ENCODE results near the gene GIMAP1. TPM values are rescaled to one million over a fixed set of nuclear protein-coding genes. Genes with fewer than 3 reads are reported as not detected.

Gene GIMAP1
- total RNA-seq, 1 experiment from 2014 or later, result not detected

DNA sequence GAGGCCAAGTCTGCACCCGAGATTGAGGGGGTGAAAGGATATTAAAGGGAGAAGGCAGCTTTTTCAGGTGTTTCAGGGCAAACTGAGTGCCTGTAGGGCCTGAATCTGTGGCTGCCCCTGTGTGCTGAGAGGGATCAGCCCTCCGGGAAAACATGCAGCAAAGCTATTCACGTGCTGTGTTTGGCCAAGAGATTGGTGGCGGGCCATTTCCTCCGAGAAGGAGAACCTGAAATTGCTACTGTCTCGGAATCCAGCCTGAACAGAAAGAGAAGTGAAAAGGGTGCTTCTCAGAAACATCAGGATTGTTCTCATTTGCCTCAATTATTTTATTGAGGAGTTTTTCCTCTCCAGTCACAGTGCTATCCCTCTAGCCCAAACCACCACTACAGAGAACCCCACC, 36.8 kb downstream of the GIMAP1 start:
- ChIA-PET CTCF (interaction anchor here (0.8 to 1.8 kb wide), 2 partner anchors 61 to 304 kb away, joined by 3 to 7 read pairs; no protein-coding TSS in a partner anchor), POLR2A (no interaction called here)
- H3K27ac Mint-ChIP-seq, result no peak overlapping the region
- no peaks in the 10 kb centered on the region for H3K9me3 Mint-ChIP-seq
- DNase-seq (ENCODE audit: low spot score), result no peak
- TF ChIP-seq ZNF396 (CRISPR knock-in tag; IDR thresholded peaks at IDR 0.05; ENCODE audit: borderline replicate concordance) (no peak), MYBL2 (CRISPR knock-in tag; IDR thresholded peaks at IDR 0.05) (no peak), HMGA2 (CRISPR knock-in tag; IDR thresholded peaks at IDR 0.05) (no peak), TEAD4 (CRISPR knock-in tag; IDR thresholded peaks at IDR 0.05) (no peak), GRHL2 (CRISPR knock-in tag; IDR thresholded peaks at IDR 0.05; ENCODE audit: insufficient replicate concordance, severe bottlenecking) (no peak), MXD4 (CRISPR knock-in tag; IDR thresholded peaks at IDR 0.05; ENCODE audit: borderline replicate concordance) (no peak), NFYB (CRISPR knock-in tag; conservative IDR thresholded peaks at IDR 0.05; ENCODE audit: low read depth) (no peak), ESRRA (CRISPR knock-in tag; IDR thresholded peaks at IDR 0.05; ENCODE audit: borderline replicate concordance) (no peak), ETV6 (CRISPR knock-in tag; IDR thresholded peaks at IDR 0.05) (no peak), KAT7 (CRISPR knock-in tag; IDR thresholded peaks at IDR 0.05; ENCODE audit: borderline replicate concordance) (no peak)
- TF ChIP-seq, protein P1, sequence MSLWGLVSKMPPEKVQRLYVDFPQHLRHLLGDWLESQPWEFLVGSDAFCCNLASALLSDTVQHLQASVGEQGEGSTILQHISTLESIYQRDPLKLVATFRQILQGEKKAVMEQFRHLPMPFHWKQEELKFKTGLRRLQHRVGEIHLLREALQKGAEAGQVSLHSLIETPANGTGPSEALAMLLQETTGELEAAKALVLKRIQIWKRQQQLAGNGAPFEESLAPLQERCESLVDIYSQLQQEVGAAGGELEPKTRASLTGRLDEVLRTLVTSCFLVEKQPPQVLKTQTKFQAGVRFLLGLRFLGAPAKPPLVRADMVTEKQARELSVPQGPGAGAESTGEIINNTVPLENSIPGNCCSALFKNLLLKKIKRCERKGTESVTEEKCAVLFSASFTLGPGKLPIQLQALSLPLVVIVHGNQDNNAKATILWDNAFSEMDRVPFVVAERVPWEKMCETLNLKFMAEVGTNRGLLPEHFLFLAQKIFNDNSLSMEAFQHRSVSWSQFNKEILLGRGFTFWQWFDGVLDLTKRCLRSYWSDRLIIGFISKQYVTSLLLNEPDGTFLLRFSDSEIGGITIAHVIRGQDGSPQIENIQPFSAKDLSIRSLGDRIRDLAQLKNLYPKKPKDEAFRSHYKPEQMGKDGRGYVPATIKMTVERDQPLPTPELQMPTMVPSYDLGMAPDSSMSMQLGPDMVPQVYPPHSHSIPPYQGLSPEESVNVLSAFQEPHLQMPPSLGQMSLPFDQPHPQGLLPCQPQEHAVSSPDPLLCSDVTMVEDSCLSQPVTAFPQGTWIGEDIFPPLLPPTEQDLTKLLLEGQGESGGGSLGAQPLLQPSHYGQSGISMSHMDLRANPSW (CRISPR knock-in tag; conservative IDR thresholded peaks at IDR 0.05; ENCODE audit: low read depth), result no peak
- TF ChIP-seq, protein P2, sequence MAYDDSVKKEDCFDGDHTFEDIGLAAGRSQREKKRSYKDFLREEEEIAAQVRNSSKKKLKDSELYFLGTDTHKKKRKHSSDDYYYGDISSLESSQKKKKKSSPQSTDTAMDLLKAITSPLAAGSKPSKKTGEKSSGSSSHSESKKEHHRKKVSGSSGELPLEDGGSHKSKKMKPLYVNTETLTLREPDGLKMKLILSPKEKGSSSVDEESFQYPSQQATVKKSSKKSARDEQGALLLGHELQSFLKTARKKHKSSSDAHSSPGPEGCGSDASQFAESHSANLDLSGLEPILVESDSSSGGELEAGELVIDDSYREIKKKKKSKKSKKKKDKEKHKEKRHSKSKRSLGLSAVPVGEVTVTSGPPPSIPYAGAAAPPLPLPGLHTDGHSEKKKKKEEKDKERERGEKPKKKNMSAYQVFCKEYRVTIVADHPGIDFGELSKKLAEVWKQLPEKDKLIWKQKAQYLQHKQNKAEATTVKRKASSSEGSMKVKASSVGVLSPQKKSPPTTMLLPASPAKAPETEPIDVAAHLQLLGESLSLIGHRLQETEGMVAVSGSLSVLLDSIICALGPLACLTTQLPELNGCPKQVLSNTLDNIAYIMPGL (CRISPR knock-in tag; IDR thresholded peaks at IDR 0.05), result no peak
- TF ChIP-seq, protein P3, sequence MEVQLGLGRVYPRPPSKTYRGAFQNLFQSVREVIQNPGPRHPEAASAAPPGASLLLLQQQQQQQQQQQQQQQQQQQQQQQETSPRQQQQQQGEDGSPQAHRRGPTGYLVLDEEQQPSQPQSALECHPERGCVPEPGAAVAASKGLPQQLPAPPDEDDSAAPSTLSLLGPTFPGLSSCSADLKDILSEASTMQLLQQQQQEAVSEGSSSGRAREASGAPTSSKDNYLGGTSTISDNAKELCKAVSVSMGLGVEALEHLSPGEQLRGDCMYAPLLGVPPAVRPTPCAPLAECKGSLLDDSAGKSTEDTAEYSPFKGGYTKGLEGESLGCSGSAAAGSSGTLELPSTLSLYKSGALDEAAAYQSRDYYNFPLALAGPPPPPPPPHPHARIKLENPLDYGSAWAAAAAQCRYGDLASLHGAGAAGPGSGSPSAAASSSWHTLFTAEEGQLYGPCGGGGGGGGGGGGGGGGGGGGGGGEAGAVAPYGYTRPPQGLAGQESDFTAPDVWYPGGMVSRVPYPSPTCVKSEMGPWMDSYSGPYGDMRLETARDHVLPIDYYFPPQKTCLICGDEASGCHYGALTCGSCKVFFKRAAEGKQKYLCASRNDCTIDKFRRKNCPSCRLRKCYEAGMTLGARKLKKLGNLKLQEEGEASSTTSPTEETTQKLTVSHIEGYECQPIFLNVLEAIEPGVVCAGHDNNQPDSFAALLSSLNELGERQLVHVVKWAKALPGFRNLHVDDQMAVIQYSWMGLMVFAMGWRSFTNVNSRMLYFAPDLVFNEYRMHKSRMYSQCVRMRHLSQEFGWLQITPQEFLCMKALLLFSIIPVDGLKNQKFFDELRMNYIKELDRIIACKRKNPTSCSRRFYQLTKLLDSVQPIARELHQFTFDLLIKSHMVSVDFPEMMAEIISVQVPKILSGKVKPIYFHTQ (CRISPR knock-in tag; IDR thresholded peaks at IDR 0.05), result no peak
- TF ChIP-seq, protein P4, sequence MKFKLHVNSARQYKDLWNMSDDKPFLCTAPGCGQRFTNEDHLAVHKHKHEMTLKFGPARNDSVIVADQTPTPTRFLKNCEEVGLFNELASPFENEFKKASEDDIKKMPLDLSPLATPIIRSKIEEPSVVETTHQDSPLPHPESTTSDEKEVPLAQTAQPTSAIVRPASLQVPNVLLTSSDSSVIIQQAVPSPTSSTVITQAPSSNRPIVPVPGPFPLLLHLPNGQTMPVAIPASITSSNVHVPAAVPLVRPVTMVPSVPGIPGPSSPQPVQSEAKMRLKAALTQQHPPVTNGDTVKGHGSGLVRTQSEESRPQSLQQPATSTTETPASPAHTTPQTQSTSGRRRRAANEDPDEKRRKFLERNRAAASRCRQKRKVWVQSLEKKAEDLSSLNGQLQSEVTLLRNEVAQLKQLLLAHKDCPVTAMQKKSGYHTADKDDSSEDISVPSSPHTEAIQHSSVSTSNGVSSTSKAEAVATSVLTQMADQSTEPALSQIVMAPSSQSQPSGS (CRISPR knock-in tag; IDR thresholded peaks at IDR 0.05; ENCODE audit: borderline replicate concordance, low read depth), result no peak
- TF ChIP-seq, protein P5, sequence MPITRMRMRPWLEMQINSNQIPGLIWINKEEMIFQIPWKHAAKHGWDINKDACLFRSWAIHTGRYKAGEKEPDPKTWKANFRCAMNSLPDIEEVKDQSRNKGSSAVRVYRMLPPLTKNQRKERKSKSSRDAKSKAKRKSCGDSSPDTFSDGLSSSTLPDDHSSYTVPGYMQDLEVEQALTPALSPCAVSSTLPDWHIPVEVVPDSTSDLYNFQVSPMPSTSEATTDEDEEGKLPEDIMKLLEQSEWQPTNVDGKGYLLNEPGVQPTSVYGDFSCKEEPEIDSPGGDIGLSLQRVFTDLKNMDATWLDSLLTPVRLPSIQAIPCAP (CRISPR knock-in tag; IDR thresholded peaks at IDR 0.05), result no peak
- TF ChIP-seq, protein P6, sequence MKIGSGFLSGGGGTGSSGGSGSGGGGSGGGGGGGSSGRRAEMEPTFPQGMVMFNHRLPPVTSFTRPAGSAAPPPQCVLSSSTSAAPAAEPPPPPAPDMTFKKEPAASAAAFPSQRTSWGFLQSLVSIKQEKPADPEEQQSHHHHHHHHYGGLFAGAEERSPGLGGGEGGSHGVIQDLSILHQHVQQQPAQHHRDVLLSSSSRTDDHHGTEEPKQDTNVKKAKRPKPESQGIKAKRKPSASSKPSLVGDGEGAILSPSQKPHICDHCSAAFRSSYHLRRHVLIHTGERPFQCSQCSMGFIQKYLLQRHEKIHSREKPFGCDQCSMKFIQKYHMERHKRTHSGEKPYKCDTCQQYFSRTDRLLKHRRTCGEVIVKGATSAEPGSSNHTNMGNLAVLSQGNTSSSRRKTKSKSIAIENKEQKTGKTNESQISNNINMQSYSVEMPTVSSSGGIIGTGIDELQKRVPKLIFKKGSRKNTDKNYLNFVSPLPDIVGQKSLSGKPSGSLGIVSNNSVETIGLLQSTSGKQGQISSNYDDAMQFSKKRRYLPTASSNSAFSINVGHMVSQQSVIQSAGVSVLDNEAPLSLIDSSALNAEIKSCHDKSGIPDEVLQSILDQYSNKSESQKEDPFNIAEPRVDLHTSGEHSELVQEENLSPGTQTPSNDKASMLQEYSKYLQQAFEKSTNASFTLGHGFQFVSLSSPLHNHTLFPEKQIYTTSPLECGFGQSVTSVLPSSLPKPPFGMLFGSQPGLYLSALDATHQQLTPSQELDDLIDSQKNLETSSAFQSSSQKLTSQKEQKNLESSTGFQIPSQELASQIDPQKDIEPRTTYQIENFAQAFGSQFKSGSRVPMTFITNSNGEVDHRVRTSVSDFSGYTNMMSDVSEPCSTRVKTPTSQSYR (CRISPR knock-in tag; IDR thresholded peaks at IDR 0.05), result no peak
- TF ChIP-seq, protein P7, sequence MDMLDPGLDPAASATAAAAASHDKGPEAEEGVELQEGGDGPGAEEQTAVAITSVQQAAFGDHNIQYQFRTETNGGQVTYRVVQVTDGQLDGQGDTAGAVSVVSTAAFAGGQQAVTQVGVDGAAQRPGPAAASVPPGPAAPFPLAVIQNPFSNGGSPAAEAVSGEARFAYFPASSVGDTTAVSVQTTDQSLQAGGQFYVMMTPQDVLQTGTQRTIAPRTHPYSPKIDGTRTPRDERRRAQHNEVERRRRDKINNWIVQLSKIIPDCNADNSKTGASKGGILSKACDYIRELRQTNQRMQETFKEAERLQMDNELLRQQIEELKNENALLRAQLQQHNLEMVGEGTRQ (CRISPR knock-in tag; IDR thresholded peaks at IDR 0.05), result no peak
- peaks cover 83% of the 10 kb centered on the region for H3K27me3 Mint-ChIP-seq (ENCODE audit: low read depth)
- H3K4me1 Mint-ChIP-seq, result no peaks in the 10 kb centered on the region
- no peak for ATAC-seq
- no peak overlapping the region for H3K4me3 Mint-ChIP-seq
- no peaks in the 10 kb centered on the region for H3K36me3 Mint-ChIP-seq

Data from WTC11 (cell line).